22Rv1 (cell line): ENCODE results near the gene MAEA.

ENCODE experiments used
- CTCF ChIP-seq: fragments of 450-650 bp; IDR thresholded peaks from 2 replicates; pipeline ENCODE4 v1.5.1; 2017; ENCODE audit warnings: mild to moderate bottlenecking
- ZFX ChIP-seq: fragments of 450-650 bp; IDR thresholded peaks from 2 replicates; pipeline ENCODE4 v1.6.1; 2017; ENCODE audit warnings: antibody characterized with exemption, borderline replicate concordance

- TF ChIP-seq CTCF (no peak), ZFX (no peak)
These were observed 87.3 kb downstream of the MAEA start for GRCh38 chr4:1376841-1377605.
